Gastroesophageal sphincter (tissue), 4 donors: ENCODE data around the gene ABCG8. TPM values are rescaled to one million over a fixed set of nuclear protein-coding genes. Genes with fewer than 3 reads are reported as not detected.

Source experiments
- ATAC-seq: fragments of 150-250 bp; one replicate; pipeline ENCODE4 v1.9.1; 2016; ENCODE audit warnings: mild to moderate bottlenecking, moderate library complexity
- H3K27ac ChIP-seq, 4 donors: fragments of 200-600 bp; sonication (generic) in 3 of 4; 1 replicate in 3 of 4; 2 replicates in 1 of 4; pipeline ENCODE4 v1.5.1; 2016 to 2019
- H3K27me3 ChIP-seq: fragments of 200-600 bp; sonication (generic); one replicate; pipeline ENCODE4 v1.5.1; 2019
- H3K36me3 ChIP-seq, 2 donors: fragments of 200-600 bp; sonication (generic); one replicate each; pipeline ENCODE4 v1.5.1; 2019; ENCODE audit warnings: control low read depth in 1 of 2
- H3K4me1 ChIP-seq, 3 donors: fragments of 200-600 bp; sonication (generic); 1 replicate in 2 of 3; 2 replicates in 1 of 3; pipeline ENCODE4 v1.5.1; 2016 to 2019; ENCODE audit warnings: control low read depth in 2 of 3
- H3K4me3 ChIP-seq, 2 donors: fragments of 200-600 bp; sonication (generic); one replicate each; pipeline ENCODE4 v1.5.1; 2019; ENCODE audit warnings: mild to moderate bottlenecking in 1 of 2, moderate library complexity in 1 of 2
- H3K9me3 ChIP-seq, 3 donors: fragments of 200-600 bp; sonication (generic); one replicate each; pipeline ENCODE4 v1.5.1; 2017 to 2019; ENCODE audit warnings: control low read depth in 2 of 3
- CTCF ChIP-seq, 4 experiments: fragments of 200-600 bp in 2 of 4; fragments of 450-650 bp in 2 of 4; sonication (generic) in 1 of 4; IDR thresholded peaks; one replicate each; pipeline ENCODE4 v1.5.1; 2017 to 2019; ENCODE audit warnings: antibody characterized with exemption in 4 of 4, mild to moderate bottlenecking in 2 of 4, moderate library complexity in 2 of 4
- EP300 ChIP-seq: sonication (generic); formaldehyde crosslinking; IDR thresholded peaks from one replicate; pipeline ENCODE4 v1.6.1; 2017; ENCODE audit warnings: antibody characterized with exemption, mild to moderate bottlenecking
- POLR2A ChIP-seq, 2 donors: fragments of 450-650 bp; IDR thresholded peaks; one replicate each; pipeline ENCODE4 v1.6.1; 2017; ENCODE audit warnings: antibody characterized with exemption in 2 of 2, mild to moderate bottlenecking in 2 of 2, moderate library complexity in 1 of 2
- POLR2AphosphoS5 ChIP-seq: sonication (generic); formaldehyde crosslinking; IDR thresholded peaks from one replicate; pipeline ENCODE4 v1.6.1; 2017; ENCODE audit warnings: antibody characterized with exemption
- WGBS, 2 donors: methylation state at CpG; one replicate each; pipeline ENCODE4 v1.1.5; 2018; ENCODE audit warnings: low coverage in 1 of 2; 5-methylcytosine and 5-hydroxymethylcytosine counted together
- total RNA-seq, 4 donors: library from RNA; depleted of rRNA; stranded (reverse); fragments of >200 nt; gene quantifications; one replicate each; pipeline ENCODE4 v1.1.0, GENCODE V29; 2016

Gene ABCG8
- total RNA-seq, 4 donors from 2014 or later: 0.12 TPM; not detected in 3

GRCh38 chr2:43839776-43840564 lies 1.2 kb downstream of the ABCG8 start:
- H3K4me1 ChIP-seq: no peaks in the 10 kb centered on the region
- H3K27ac ChIP-seq: no peak overlapping the region
- TF ChIP-seq CTCF (IDR thresholded peaks at IDR 0.05): no peak
- no peak for TF ChIP-seq POLR2AphosphoS5
- TF ChIP-seq EP300: no peak
- TF ChIP-seq POLR2A (IDR thresholded peaks at IDR 0.05): no peak
- H3K9me3 ChIP-seq: no peaks in the 10 kb centered on the region
- no peaks in the 10 kb centered on the region for H3K36me3 ChIP-seq
- no peaks in the 10 kb centered on the region for H3K27me3 ChIP-seq
- 81 to 89% methylated on average over 8 to 13 of the region's 14 CpGs for WGBS, 2 donors
- no peak for ATAC-seq
- H3K4me3 ChIP-seq: no peak overlapping the region

- TF ChIP-seq POLR2AphosphoS5 (no peak), EP300 (no peak), CTCF (IDR thresholded peaks at IDR 0.05) (no peak), POLR2A (IDR thresholded peaks at IDR 0.05) (no peak)
- 63 to 82% methylated on average over 5 of the region's 5 CpGs for WGBS, 2 donors
- ATAC-seq: no peak
Measured at GRCh38 chr2:43840965-43841364, 2.2 kb downstream of the ABCG8 start.

GRCh38 chr2:43841949-43842865 lies 3.4 kb downstream of the ABCG8 start:
- ATAC-seq: no peak

More at GRCh38 chr2:43840965-43841364, 2.2 kb downstream of the ABCG8 start:
- Histone ChIP-seq H3K4me1 (no peaks in the 10 kb centered on the region), H3K36me3 (no peaks in the 10 kb centered on the region), H3K9me3 (no peaks in the 10 kb centered on the region), H3K4me3 (no peak overlapping the region), H3K27ac (no peak overlapping the region), H3K27me3 (no peaks in the 10 kb centered on the region)

GRCh38 chr2:43842866-43843226 lies 4.1 kb downstream of the ABCG8 start:
- H3K9me3 ChIP-seq: no peaks in the 10 kb centered on the region
- H3K36me3 ChIP-seq: no peaks in the 10 kb centered on the region
- no peaks in the 10 kb centered on the region for H3K4me1 ChIP-seq
- ATAC-seq: no peak
- 67 to 77% methylated on average over 9 of the region's 9 CpGs for WGBS, 2 donors
- no peaks in the 10 kb centered on the region for H3K27me3 ChIP-seq
- no peak overlapping the region for H3K27ac ChIP-seq
- no peak for TF ChIP-seq POLR2AphosphoS5
- TF ChIP-seq POLR2A (IDR thresholded peaks at IDR 0.05): no peak
- TF ChIP-seq EP300: no peak
- no peak for TF ChIP-seq CTCF (IDR thresholded peaks at IDR 0.05)
- H3K4me3 ChIP-seq: no peak overlapping the region

More at GRCh38 chr2:43841949-43842865, 3.4 kb downstream of the ABCG8 start:
- no peaks in the 10 kb centered on the region for H3K27me3 ChIP-seq
- H3K4me1 ChIP-seq: no peaks in the 10 kb centered on the region
- no peak overlapping the region for H3K27ac ChIP-seq
- H3K36me3 ChIP-seq: no peaks in the 10 kb centered on the region
- no peaks in the 10 kb centered on the region for H3K9me3 ChIP-seq
- WGBS, 2 donors: 90 to 94% methylated on average over 9 to 13 of the region's 14 CpGs
- no peak for TF ChIP-seq POLR2AphosphoS5
- no peak overlapping the region for H3K4me3 ChIP-seq

- H3K4me1 ChIP-seq: no peaks in the 10 kb centered on the region
- ATAC-seq: no peak
- H3K27ac ChIP-seq: no peak overlapping the region
- no peaks in the 10 kb centered on the region for H3K36me3 ChIP-seq
- no peak overlapping the region for H3K4me3 ChIP-seq
- H3K27me3 ChIP-seq: no peaks in the 10 kb centered on the region
- H3K9me3 ChIP-seq: no peaks in the 10 kb centered on the region
- 63 to 71% methylated on average over 1 of the region's 1 CpG for WGBS, 2 donors
- TF ChIP-seq CTCF (IDR thresholded peaks at IDR 0.05) (no peak), EP300 (no peak), POLR2A (IDR thresholded peaks at IDR 0.05) (no peak), POLR2AphosphoS5 (no peak)
Measured at GRCh38 chr2:43845181-43845580, 6.4 kb downstream of the ABCG8 start.
